Measurements from ENCODE around the gene FAM169A. TPM values are rescaled to one million over a fixed set of nuclear protein-coding genes. Genes with fewer than 3 reads are reported as not detected.

FAM169A gene
- total and polyA plus RNA-seq, 2 of the 4 experiments (the other 2 are of a cell fraction) = under 0.01 TPM; not detected in 1

- H3K27ac ChIP-seq (ENCODE audit: insufficient read depth, low read length) = no peak overlapping the region
- no peak overlapping the region for H3K4me2 ChIP-seq (ENCODE audit: low read depth, low read length)
- no peak for ATAC-seq (ENCODE audit: low read depth)
- intact Hi-C loops (cut with micrococcal nuclease) (loop anchor here (5.0 to 10.0 kb wide), 2 partner anchors 53 to 1011 kb away; no protein-coding TSS in a partner anchor), dilution Hi-C loops (cut with HindIII; ENCODE audit: low sequenced_read_pairs, unreplicated experiment) (no loop called here), in situ Hi-C loops (cut with MboI; ENCODE audit: low sequenced_read_pairs) (loop anchor here (5.0 to 25.0 kb wide), 3 partner anchors 141 to 1003 kb away; no protein-coding TSS in a partner anchor)
- H4K8ac ChIP-seq (ENCODE audit: low read depth in 2 of 2, low read length in 2 of 2) = no peak overlapping the region
- no peak overlapping the region for H3K4me3 ChIP-seq (ENCODE audit: insufficient read depth, low read depth, low read length)
- H2BK20ac ChIP-seq (ENCODE audit: low read depth, low read length) = no peak overlapping the region
- no TSS peak for BruUV-seq (replicated peaks)
- no peak overlapping the region for H2AFZ ChIP-seq (replicated peaks; ENCODE audit: low read length, poor library complexity)
- no peak overlapping the region for H3K9ac ChIP-seq (ENCODE audit: low read depth, low read length)
- no peak overlapping the region for H4K5ac ChIP-seq (ENCODE audit: low read depth, low read length)
- ChIA-PET POLR2A (ENCODE audit: unreplicated experiment) (no interaction called here), CTCF (no interaction called here)
- H3K23ac ChIP-seq (ENCODE audit: low read depth, low read length) = no peak overlapping the region
- H3K18ac ChIP-seq (ENCODE audit: low read depth, low read length) = no peak overlapping the region
- no peak overlapping the region for H3K14ac ChIP-seq (replicated peaks; ENCODE audit: low read depth, low read length)
- no peak overlapping the region for H2BK120ac ChIP-seq (ENCODE audit: low read depth, low read length)
- no peaks in the 10 kb centered on the region for H3K36me3 ChIP-seq (ENCODE audit: control insufficient read depth, insufficient read depth, low read length)
- H4K91ac ChIP-seq (ENCODE audit: insufficient read depth, low read depth, low read length) = no peak overlapping the region
- no peaks in the 10 kb centered on the region for H3K79me1 ChIP-seq (ENCODE audit: low read depth in 1 of 2, low read length in 2 of 2)
- H2AK9ac ChIP-seq (replicated peaks; ENCODE audit: low read depth, low read length, poor library complexity) = no peak overlapping the region
- H2BK15ac ChIP-seq (ENCODE audit: low read depth, low read length) = no peak overlapping the region
- H3K4ac ChIP-seq (ENCODE audit: low read depth, low read length) = no peak overlapping the region
- H4K20me1 ChIP-seq (ENCODE audit: insufficient read depth, low read length) = no peaks in the 10 kb centered on the region
- no peak for DNase-seq
- 100% methylated on average over 1 of the region's 1 CpG; no CpG with 5 or more reads in 1 of the 2 experiments for WGBS, 2 experiments (ENCODE audit: extremely low coverage in 2 of 2, insufficient read length in 1 of 2)
- no peak overlapping the region for H3K56ac ChIP-seq (ENCODE audit: extremely low read depth, insufficient read depth, low read length)
- H3K9me3 ChIP-seq (ENCODE audit: control insufficient read depth, insufficient read depth, low read length) = peaks cover 6% of the 10 kb centered on the region
- H2BK5ac ChIP-seq (ENCODE audit: low read depth, low read length, poor library complexity, severe bottlenecking) = no peak overlapping the region
- H3K4me1 ChIP-seq (ENCODE audit: control insufficient read depth, insufficient read depth, low read length) = no peaks in the 10 kb centered on the region
- no peaks in the 10 kb centered on the region for H3K9me1 ChIP-seq (ENCODE audit: insufficient read depth, low read length)
- H3K27me3 ChIP-seq (ENCODE audit: control insufficient read depth, insufficient read depth, low read length) = peaks cover 5% of the 10 kb centered on the region; the same call in 1 of the 2 replicates
- H2AK5ac ChIP-seq (ENCODE audit: low read depth, low read length) = no peak overlapping the region
- TF ChIP-seq POLR2A (IDR thresholded peaks at IDR 0.05; ENCODE audit: low read depth, low read length) = no peak
- TF ChIP-seq SMC3 (IDR thresholded peaks at IDR 0.05; ENCODE audit: low read depth, low read length) = no peak
- no peak for TF ChIP-seq MAFK (IDR thresholded peaks at IDR 0.05; ENCODE audit: low read depth, low read length)
- TF ChIP-seq USF2 (IDR thresholded peaks at IDR 0.05; ENCODE audit: low read depth, low read length) = no peak
- TF ChIP-seq MAZ (IDR thresholded peaks at IDR 0.05; ENCODE audit: borderline replicate concordance, low read depth, low read length) = no peak
- TF ChIP-seq CHD1 (IDR thresholded peaks at IDR 0.05; ENCODE audit: low read depth, low read length) = no peak
- no peak for TF ChIP-seq RFX5 (IDR thresholded peaks at IDR 0.05; ENCODE audit: low read depth, low read length)
- no peak for TF ChIP-seq BHLHE40 (IDR thresholded peaks at IDR 0.05; ENCODE audit: low read depth, low read length)
- TF ChIP-seq NFE2L2 (IDR thresholded peaks at IDR 0.05; ENCODE audit: low read depth, low read length) = no peak
- no peak for TF ChIP-seq ELK1 (IDR thresholded peaks at IDR 0.05; ENCODE audit: borderline replicate concordance, low read depth, low read length)
- no peak for TF ChIP-seq RAD21 (IDR thresholded peaks at IDR 0.05; ENCODE audit: low read length)
- no peak for TF ChIP-seq RCOR1 (IDR thresholded peaks at IDR 0.05; ENCODE audit: insufficient replicate concordance, low read length)
- no peak for TF ChIP-seq FOS (IDR thresholded peaks at IDR 0.05; ENCODE audit: low read depth, low read length)
- TF ChIP-seq MXI1 (IDR thresholded peaks at IDR 0.05; ENCODE audit: borderline replicate concordance, low read depth, low read length) = no peak
Observed at GRCh38 chr5:74915488-74915887, 49.3 kb upstream of the FAM169A start.
